ENCODE data around the gene MXI1. TPM values are rescaled to one million over a fixed set of nuclear protein-coding genes. Genes with fewer than 3 reads are reported as not detected.

Gene MXI1
- total and polyA plus RNA-seq, 2 donors (not counting 1 experiment from before 2014, with no cell fraction given) = 12.0 to 32.4 TPM

- DNase-seq = no peak
- H3K4me1 Mint-ChIP-seq = peaks cover 24% of the 10 kb centered on the region
- Histone ChIP-seq H3K4me2 (replicated peaks; ENCODE audit: low read depth, low read length, poor library complexity, severe bottlenecking) (no peak overlapping the region), H4K20me1 (ENCODE audit: control insufficient read depth, insufficient read depth, low read length, poor library complexity, severe bottlenecking) (peaks cover 8% of the 10 kb centered on the region), H3K27ac (ENCODE audit: low read length in 2 of 2) (no peak overlapping the region), H3K4me1 (ENCODE audit: control insufficient read depth in 2 of 2, insufficient read depth in 2 of 2, low read length in 2 of 2) (peaks cover 0 to 18% of the 10 kb centered on the region in 2 donors), H3K36me3 (replicated peaks in 1 of 2; ENCODE audit: control extremely low read depth in 1 of 2, control insufficient read depth in 1 of 2, extremely low read depth in 1 of 2, insufficient read depth in 2 of 2, low read length in 1 of 2) (no peaks in the 10 kb centered on the region), H3K27me3 (replicated peaks in 1 of 4; ENCODE audit: control extremely low read depth in 1 of 4, control insufficient read depth in 3 of 4, insufficient read depth in 4 of 4, low read length in 3 of 4) (no peaks in the 10 kb centered on the region), H2AFZ (ENCODE audit: insufficient read depth, low read depth, low read length, poor library complexity, severe bottlenecking) (no peak overlapping the region), H3K9ac (ENCODE audit: low read length) (no peak overlapping the region), H3K9me3 (ENCODE audit: control extremely low read depth in 1 of 3, control insufficient read depth in 2 of 3, insufficient read depth in 1 of 3, low read length in 2 of 3) (no peaks in the 10 kb centered on the region), H3K4me3 (ENCODE audit: control extremely low read depth in 1 of 5, extremely low read depth in 1 of 5, insufficient read depth in 1 of 5, low read depth in 2 of 5, low read length in 4 of 5) (no peak overlapping the region), H3K79me2 (ENCODE audit: control insufficient read depth, insufficient read depth, low read length) (no peaks in the 10 kb centered on the region)
- no peak for TF ChIP-seq EZH2 (IDR thresholded peaks at IDR 0.05; ENCODE audit: borderline replicate concordance, insufficient read depth, low read depth, low read length, poor library complexity, severe bottlenecking)
- no peak for TF ChIP-seq CTCF (IDR thresholded peaks at IDR 0.05)
- no peaks in the 10 kb centered on the region for H3K27me3 Mint-ChIP-seq
- ATAC-seq (ENCODE audit: low read depth) = no peak
- H3K27ac Mint-ChIP-seq = no peak overlapping the region
- POLR2A ChIA-PET = no interaction called here
- no CpG with 5 or more reads among the region's 1 CpG for WGBS (ENCODE audit: insufficient coverage)
- no peak overlapping the region for H3K4me3 Mint-ChIP-seq
- no peaks in the 10 kb centered on the region for H3K9me3 Mint-ChIP-seq (ENCODE audit: insufficient read depth)
- intact Hi-C loops (cut with micrococcal nuclease) = loop anchor here (5.0 kb wide), 1 partner anchor 35 kb away; no protein-coding TSS in a partner anchor
- CTCF ChIA-PET = interaction anchor here (0.7 to 2.7 kb wide), 3 partner anchors 12 to 129 kb away, joined by 3 to 8 read pairs (median 6); no protein-coding TSS in a partner anchor
Measured at GRCh38 chr10:110267276-110267675, 59.9 kb downstream of the MXI1 start.

GRCh38 chr10:110268442-110268841 lies 61.0 kb downstream of the MXI1 start:
- DNase-seq (peak; percentile 19), ATAC-seq (ENCODE audit: low read depth) (no peak)
- Histone ChIP-seq H3K27me3 (replicated peaks in 1 of 4; ENCODE audit: control extremely low read depth in 1 of 4, control insufficient read depth in 3 of 4, insufficient read depth in 4 of 4, low read length in 3 of 4) (no peaks in the 10 kb centered on the region), H3K27ac (ENCODE audit: low read length in 2 of 2) (no peak overlapping the region), H3K79me2 (ENCODE audit: control insufficient read depth, insufficient read depth, low read length) (no peaks in the 10 kb centered on the region), H3K4me3 (ENCODE audit: control extremely low read depth in 1 of 5, extremely low read depth in 1 of 5, insufficient read depth in 1 of 5, low read depth in 2 of 5, low read length in 4 of 5) (no peak overlapping the region), H3K36me3 (replicated peaks in 1 of 2; ENCODE audit: control extremely low read depth in 1 of 2, control insufficient read depth in 1 of 2, extremely low read depth in 1 of 2, insufficient read depth in 2 of 2, low read length in 1 of 2) (no peaks in the 10 kb centered on the region), H3K4me2 (replicated peaks; ENCODE audit: low read depth, low read length, poor library complexity, severe bottlenecking) (peak overlapping the region; percentile 7), H3K9me3 (ENCODE audit: control extremely low read depth in 1 of 3, control insufficient read depth in 2 of 3, insufficient read depth in 1 of 3, low read length in 2 of 3) (no peaks in the 10 kb centered on the region), H3K9ac (ENCODE audit: low read length) (no peak overlapping the region), H4K20me1 (ENCODE audit: control insufficient read depth, insufficient read depth, low read length, poor library complexity, severe bottlenecking) (peaks cover 8% of the 10 kb centered on the region), H2AFZ (ENCODE audit: insufficient read depth, low read depth, low read length, poor library complexity, severe bottlenecking) (no peak overlapping the region), H3K4me1 (ENCODE audit: control insufficient read depth in 2 of 2, insufficient read depth in 2 of 2, low read length in 2 of 2) (peaks cover 0 to 20% of the 10 kb centered on the region in 2 donors)
- H3K4me1 Mint-ChIP-seq = peaks cover 28% of the 10 kb centered on the region
- ChIA-PET CTCF (interaction anchor here (0.8 to 2.7 kb wide), 3 partner anchors 11 to 331 kb away, joined by 3 to 8 read pairs (median 6); no protein-coding TSS in a partner anchor), POLR2A (no interaction called here)
- H3K9me3 Mint-ChIP-seq (ENCODE audit: insufficient read depth) = no peaks in the 10 kb centered on the region
- no peaks in the 10 kb centered on the region for H3K27me3 Mint-ChIP-seq
- intact Hi-C loops (cut with micrococcal nuclease) = loop anchor here (5.0 kb wide), 1 partner anchor 36 kb away; no protein-coding TSS in a partner anchor
- peak overlapping the region; percentile 64 for H3K27ac Mint-ChIP-seq
- H3K4me3 Mint-ChIP-seq = no peak overlapping the region
- TF ChIP-seq CTCF (IDR thresholded peaks at IDR 0.05) (no peak), EZH2 (IDR thresholded peaks at IDR 0.05; ENCODE audit: borderline replicate concordance, insufficient read depth, low read depth, low read length, poor library complexity, severe bottlenecking) (no peak)
